Aorta (tissue), 5 donors: ENCODE measurements around the gene TMEM232. TPM values are rescaled to one million over a fixed set of nuclear protein-coding genes. Genes with fewer than 3 reads are reported as not detected.

Source experiments
- ATAC-seq: fragments of 200-7000 bp; cut with Tn5 transposase; one replicate; pipeline ENCODE4 v1.9.1; 2022; ENCODE audit warnings: moderate library complexity; ENCODE audit not compliant: low FRiP score
- DNase-seq, 2 donors: peaks; one replicate each; pipeline ENCODE4 v3.0.0-alpha.2; 2020
- H3K27ac ChIP-seq, 2 donors: one replicate each; pipeline ENCODE4 v1.5.1; 2013; ENCODE audit warnings: low read length in 2 of 2, mild to moderate bottlenecking in 2 of 2, moderate library complexity in 2 of 2, control low read depth in 1 of 2, inconsistent platforms in 1 of 2, low read depth in 1 of 2
- H3K27me3 ChIP-seq, 2 donors: one replicate each; pipeline ENCODE4 v1.6.1; 2013; ENCODE audit warnings: control low read depth in 1 of 2, low read length in 1 of 2, mild to moderate bottlenecking in 1 of 2, moderate library complexity in 1 of 2; ENCODE audit not compliant: insufficient read depth in 2 of 2, control insufficient read depth in 1 of 2
- H3K36me3 ChIP-seq, 2 donors: one replicate each; pipeline ENCODE4 v1.6.1; 2013; ENCODE audit warnings: control low read depth in 1 of 2, low read length in 1 of 2, mild to moderate bottlenecking in 1 of 2; ENCODE audit not compliant: insufficient read depth in 2 of 2, control insufficient read depth in 1 of 2
- H3K4me1 ChIP-seq, 2 donors: one replicate each; pipeline ENCODE4 v1.6.1; 2013; ENCODE audit warnings: low read length in 2 of 2, control low read depth in 1 of 2, mild to moderate bottlenecking in 1 of 2, moderate library complexity in 1 of 2; ENCODE audit not compliant: insufficient read depth in 2 of 2, control insufficient read depth in 1 of 2
- H3K4me3 ChIP-seq, 2 donors: one replicate each; pipeline ENCODE4 v1.5.1; 2013; ENCODE audit warnings: low read length in 2 of 2, control low read depth in 1 of 2, mild to moderate bottlenecking in 1 of 2
- H3K9me3 ChIP-seq: one replicate; pipeline ENCODE4 v1.6.1; 2013; ENCODE audit warnings: mild to moderate bottlenecking, low read length; ENCODE audit not compliant: control insufficient read depth
- WGBS, 2 donors: extraction: QIAGEN DNeasy Blood & Tissue Kit; methylation state at CpG; one replicate each; pipeline ENCODE4 v1.1.7; 2013; 5-methylcytosine and 5-hydroxymethylcytosine counted together
- intact Hi-C, 2 donors: fragments of 100-400 bp; cut with DNase I; formaldehyde crosslinking; loops; one replicate each; pipeline versions ENCODE4 v1.14.2 to v1.15.0; 2022
- polyA plus RNA-seq, 2 donors: library from polyadenylated mRNA; stranded (reverse); fragments of 200-250 nt; gene quantifications; one replicate each; pipeline ENCODE4 v1.2.3, GENCODE V29; 2013
- total RNA-seq, 2 donors: library from RNA; stranded (reverse); fragmentation: NEBNext Ultra II Directional; extraction: Animal tissue kit (Norgen Biotek cat#: 25700); gene quantifications; one replicate each; pipeline ENCODE4 v1.2.1, GENCODE V29; 2021
- donor health status: healthy with polysubstance abuse.
- donor health status: Bipolar disorder and iron deficiency.
- donor health status: DM: no; HTN: no; CAD: no.
- donor health status: DM: no; HTN: no; CAD: no.
- donor health status: DM: yes; HTN: yes; CAD: no.

Gene TMEM232
- total and polyA plus RNA-seq, 4 donors = 1.7 to 4.9 (median 2.1) TPM

DNA sequence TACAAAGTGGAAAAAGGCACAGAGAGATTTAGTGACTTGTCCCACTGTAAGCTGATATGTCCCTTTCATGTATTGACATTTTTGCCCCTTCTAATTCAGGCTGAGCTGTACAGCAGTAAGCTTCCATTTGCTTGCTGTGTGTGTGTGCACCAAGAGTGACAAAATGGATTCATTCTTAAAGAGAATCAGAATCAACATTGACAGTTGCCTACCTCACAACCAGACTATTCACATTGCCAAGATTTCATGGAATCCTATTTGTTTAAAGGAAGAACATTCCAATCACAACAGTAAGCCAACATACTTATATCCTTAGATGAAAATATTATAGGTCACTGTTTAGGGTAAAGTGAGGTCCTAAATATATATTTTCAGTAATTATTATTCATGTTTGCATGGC, 102.6 kb downstream of the TMEM232 start:
- Histone ChIP-seq H3K27ac (no peak overlapping the region), H3K4me1 (no peaks in the 10 kb centered on the region), H3K36me3 (no peaks in the 10 kb centered on the region), H3K9me3 (no peaks in the 10 kb centered on the region), H3K4me3 (no peak overlapping the region), H3K27me3 (no peaks in the 10 kb centered on the region)
- no peak for ATAC-seq
- intact Hi-C loops = loop anchor here in 1 of 2 donors (5.0 kb wide), 1 partner anchor 182 kb away; no protein-coding TSS in a partner anchor
- no peak for DNase-seq

GRCh38 chr5:110618941-110619340, 107.5 kb downstream of the TMEM232 start:
- Histone ChIP-seq H3K4me1 (no peaks in the 10 kb centered on the region), H3K4me3 (no peak overlapping the region), H3K36me3 (no peaks in the 10 kb centered on the region), H3K27ac (no peak overlapping the region), H3K9me3 (no peaks in the 10 kb centered on the region), H3K27me3 (no peaks in the 10 kb centered on the region)
- WGBS, 2 donors = 84 to 91% methylated on average over 1 of the region's 1 CpG
- ATAC-seq (no peak), DNase-seq (no peak)
- intact Hi-C loops = no loop called here

DNA sequence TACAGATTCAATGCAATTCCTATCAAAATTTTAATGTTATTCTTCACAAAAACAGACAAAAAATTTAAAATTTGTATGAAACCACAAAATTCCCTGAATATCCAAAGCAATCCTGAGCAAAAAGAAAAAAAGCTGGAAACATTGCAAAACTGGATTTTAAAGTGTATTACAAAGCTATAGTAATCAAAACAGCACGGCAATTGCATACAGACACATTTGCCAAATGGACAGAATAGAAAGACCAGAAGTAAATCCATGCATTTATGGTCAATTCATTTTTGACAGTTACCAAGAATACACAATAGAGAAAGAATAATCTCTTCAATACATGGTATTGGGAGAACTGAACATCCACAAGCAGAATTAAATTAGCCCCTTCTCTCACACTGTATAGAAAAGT, 110.5 kb downstream of the TMEM232 start:
- H3K9me3 ChIP-seq = no peaks in the 10 kb centered on the region
- WGBS, 2 donors = 96% methylated on average over 1 of the region's 1 CpG
- intact Hi-C loops = no loop called here
- no peak for ATAC-seq
- no peaks in the 10 kb centered on the region for H3K36me3 ChIP-seq
- no peak for DNase-seq
- H3K4me3 ChIP-seq = no peak overlapping the region
- H3K4me1 ChIP-seq = no peaks in the 10 kb centered on the region
- H3K27ac ChIP-seq = no peak overlapping the region
- no peaks in the 10 kb centered on the region for H3K27me3 ChIP-seq

DNA sequence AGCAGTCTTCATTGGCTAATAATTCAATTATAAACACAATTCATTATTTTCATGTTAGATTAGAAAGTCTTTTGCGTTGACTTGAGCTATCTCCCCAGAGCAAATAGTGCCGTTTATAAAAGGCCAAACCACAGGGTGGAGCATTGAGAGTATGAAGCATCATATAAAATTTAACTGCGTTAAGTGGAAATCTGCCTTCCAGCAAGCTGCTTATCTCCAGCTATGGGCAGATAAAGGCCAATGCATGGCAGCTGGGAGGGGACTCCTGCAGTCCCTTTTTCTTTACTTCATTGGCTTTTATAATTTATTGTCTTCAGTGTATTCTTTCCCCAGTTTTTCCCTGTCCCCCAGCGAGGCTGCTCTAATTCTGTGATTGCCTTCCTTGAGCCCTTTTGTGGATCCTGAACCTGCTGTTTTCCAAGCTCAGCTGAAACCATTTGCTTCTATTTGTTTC, 113.7 kb downstream of the TMEM232 start:
- ATAC-seq (no peak), DNase-seq (no peak)
- H3K36me3 ChIP-seq = no peaks in the 10 kb centered on the region
- H3K27ac ChIP-seq = no peak overlapping the region
- no peaks in the 10 kb centered on the region for H3K9me3 ChIP-seq
- intact Hi-C loops = no loop called here
- H3K27me3 ChIP-seq = no peaks in the 10 kb centered on the region
- H3K4me3 ChIP-seq = no peak overlapping the region
- whole genome bisulfite sequencing, 2 donors = 58 to 68% methylated on average over 4 of the region's 4 CpGs
- H3K4me1 ChIP-seq = no peaks in the 10 kb centered on the region

GRCh38 chr5:110611817-110612216, 114.7 kb downstream of the TMEM232 start:
- Histone ChIP-seq H3K4me1 (no peaks in the 10 kb centered on the region), H3K4me3 (no peak overlapping the region), H3K27me3 (no peaks in the 10 kb centered on the region), H3K36me3 (no peaks in the 10 kb centered on the region), H3K27ac (no peak overlapping the region), H3K9me3 (no peaks in the 10 kb centered on the region)
- intact Hi-C loops = no loop called here
- DNase-seq (no peak), ATAC-seq (no peak)
- 82 to 88% methylated on average over 6 of the region's 6 CpGs for WGBS, 2 donors

- ATAC-seq (no peak), DNase-seq (no peak)
- no peaks in the 10 kb centered on the region for H3K4me1 ChIP-seq
- intact Hi-C loops = no loop called here
- WGBS, 2 donors = 88 to 90% methylated on average over 4 of the region's 4 CpGs
- H3K27ac ChIP-seq = no peak overlapping the region
- H3K36me3 ChIP-seq = no peaks in the 10 kb centered on the region
- H3K4me3 ChIP-seq = no peak overlapping the region
- H3K27me3 ChIP-seq = no peaks in the 10 kb centered on the region
- H3K9me3 ChIP-seq = no peaks in the 10 kb centered on the region
These were observed 131.6 kb downstream of the TMEM232 start for GRCh38 chr5:110594866-110595265.

DNA sequence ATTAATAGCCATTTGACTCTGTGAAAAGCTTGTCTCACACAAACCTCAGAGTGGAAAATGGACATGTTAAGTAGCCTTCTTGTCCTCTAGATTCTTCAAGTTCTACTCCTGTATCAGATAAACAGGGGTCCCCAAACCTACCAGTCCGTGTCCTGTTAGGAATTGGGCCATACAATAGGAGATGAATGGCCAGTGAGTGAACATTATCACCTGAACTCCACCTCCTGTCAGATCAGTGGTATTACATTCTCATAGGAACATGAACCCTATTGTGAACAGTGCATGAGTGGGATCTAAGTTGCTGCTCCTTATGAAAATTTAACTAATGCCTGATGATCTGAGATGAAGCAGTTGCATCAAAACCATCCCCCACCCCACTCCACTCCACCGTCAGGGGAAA, 136.3 kb downstream of the TMEM232 start:
- ATAC-seq = no peak
- 15 to 19% methylated on average over 2 of the region's 2 CpGs for WGBS, 2 donors

GRCh38 chr5:110588286-110588980, 138.0 kb downstream of the TMEM232 start:
- Histone ChIP-seq H3K27ac (no peak overlapping the region), H3K4me1 (no peaks in the 10 kb centered on the region), H3K27me3 (no peaks in the 10 kb centered on the region), H3K9me3 (no peaks in the 10 kb centered on the region), H3K36me3 (no peaks in the 10 kb centered on the region), H3K4me3 (no peak overlapping the region)
- 80 to 88% methylated on average over 3 of the region's 3 CpGs for WGBS, 2 donors
- no peak for ATAC-seq
- intact Hi-C loops = no loop called here
- no peak for DNase-seq

More for the DNA sequence above, 136.3 kb downstream of the TMEM232 start:
- Histone ChIP-seq H3K9me3 (no peaks in the 10 kb centered on the region), H3K27ac (no peak overlapping the region), H3K4me3 (no peak overlapping the region), H3K36me3 (no peaks in the 10 kb centered on the region), H3K4me1 (no peaks in the 10 kb centered on the region), H3K27me3 (no peaks in the 10 kb centered on the region)
- intact Hi-C loops = no loop called here
- DNase-seq = no peak

DNA sequence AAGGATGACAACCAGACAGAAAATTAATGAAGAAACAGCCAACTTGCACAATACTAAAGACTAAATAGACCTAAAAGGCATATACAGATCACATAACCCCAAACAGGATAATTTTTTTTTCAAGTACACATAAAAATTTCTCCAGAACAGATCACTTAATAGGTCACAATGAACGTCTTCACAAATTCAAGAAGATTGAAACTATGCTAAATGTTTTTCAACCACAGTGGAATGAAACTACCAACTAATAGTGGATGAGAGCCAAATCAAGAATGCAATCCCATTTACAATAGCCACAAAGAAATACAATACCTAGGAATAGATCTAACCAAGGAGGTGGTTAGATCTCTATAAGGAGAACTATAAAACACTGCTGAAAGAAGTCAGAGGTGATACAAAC, 145.8 kb downstream of the TMEM232 start:
- intact Hi-C loops = no loop called here
- ATAC-seq (no peak), DNase-seq (no peak)
- Histone ChIP-seq H3K27ac (no peak overlapping the region), H3K27me3 (no peaks in the 10 kb centered on the region), H3K4me1 (no peaks in the 10 kb centered on the region), H3K4me3 (no peak overlapping the region), H3K9me3 (no peaks in the 10 kb centered on the region), H3K36me3 (no peaks in the 10 kb centered on the region)
- 75 to 80% methylated on average over 1 of the region's 1 CpG for WGBS, 2 donors
